Activated T-helper 17 cell treated with anti-CD3 and anti-CD28 coated beads, Interleukin-2, amount 50 U/mL, for 72 hours (primary cell): ENCODE results near the gene MAN1C1. TPM values are rescaled to one million over a fixed set of nuclear protein-coding genes. Genes with fewer than 3 reads are reported as not detected.

Experiments
- ATAC-seq: fragments of 150-1000 bp; cut with Tn5 transposase; replicated peaks from 2 replicates; pipeline ENCODE4 v1.10.0; 2021; ENCODE audit warnings: mild to moderate bottlenecking, moderate library complexity
- H3K27ac Mint-ChIP-seq: one replicate; pipeline ENCODE4 v1.8.0; 2022; ENCODE audit warnings: mixed read lengths
- H3K27me3 Mint-ChIP-seq: one replicate; pipeline ENCODE4 v1.8.0; 2022; ENCODE audit warnings: mixed read lengths
- H3K36me3 Mint-ChIP-seq: one replicate; pipeline ENCODE4 v1.8.0; 2022; ENCODE audit warnings: low read depth, mild to moderate bottlenecking, mixed read lengths
- H3K4me1 Mint-ChIP-seq: one replicate; pipeline ENCODE4 v1.8.0; 2022; ENCODE audit warnings: mixed read lengths
- H3K4me3 Mint-ChIP-seq: one replicate; pipeline ENCODE4 v1.8.0; 2022; ENCODE audit warnings: mild to moderate bottlenecking, mixed read lengths
- H3K9me3 Mint-ChIP-seq: one replicate; pipeline ENCODE4 v1.8.0; 2022; ENCODE audit warnings: mixed read lengths
- total RNA-seq, 2 donors: library from RNA; stranded (reverse); gene quantifications; one replicate each; pipeline ENCODE4 v1.2.3, GENCODE V29; 2022

MAN1C1 gene
- total RNA-seq, 2 donors from 2014 or later: 6.2 to 7.7 TPM

DNA sequence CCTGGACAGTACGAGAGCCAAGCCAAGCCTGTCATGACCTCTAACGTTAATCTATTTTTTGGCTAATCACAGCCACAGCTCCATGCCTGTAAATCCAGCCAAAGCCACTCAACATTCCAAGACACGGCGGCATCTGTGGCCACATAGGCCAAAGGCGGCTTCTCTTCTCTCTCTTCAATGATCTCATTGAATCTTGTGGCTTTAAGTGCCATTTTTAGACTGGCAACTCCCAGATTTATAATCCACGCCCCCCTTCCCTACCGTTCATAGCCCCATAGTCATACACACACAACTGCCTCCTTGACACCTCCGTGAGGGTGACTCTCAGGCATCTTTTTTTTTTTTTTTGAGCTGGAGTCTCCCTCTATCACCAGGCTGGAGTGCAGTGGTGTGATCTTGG, 177.7 kb downstream of the MAN1C1 start:
- Mint-ChIP-seq H3K27me3 (no peaks in the 10 kb centered on the region), H3K4me3 (no peak overlapping the region), H3K36me3 (no peaks in the 10 kb centered on the region), H3K4me1 (peaks cover 11% of the 10 kb centered on the region), H3K27ac (no peak overlapping the region), H3K9me3 (no peaks in the 10 kb centered on the region)
- ATAC-seq: no peak

DNA sequence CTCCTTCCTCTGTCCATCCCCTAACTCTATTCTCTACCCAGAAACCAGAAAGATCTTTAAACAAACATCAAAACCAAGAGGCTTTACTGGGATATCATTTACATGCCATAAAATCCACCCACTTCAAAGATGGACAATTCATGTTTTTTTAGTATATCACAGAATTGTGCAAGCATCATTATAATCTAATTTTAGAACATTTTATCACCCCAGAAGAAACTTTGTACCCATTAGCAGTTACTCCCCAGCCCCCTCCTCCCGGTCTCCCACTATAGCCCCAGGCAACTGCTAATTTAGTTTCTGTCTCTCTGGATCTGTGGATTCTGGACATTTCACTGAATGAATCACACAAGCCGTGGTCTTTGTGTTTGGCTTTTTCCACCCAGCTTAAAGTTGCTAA, 178.6 kb downstream of the MAN1C1 start:
- peaks cover 11% of the 10 kb centered on the region for H3K4me1 Mint-ChIP-seq
- no peaks in the 10 kb centered on the region for H3K36me3 Mint-ChIP-seq
- ATAC-seq: no peak
- H3K9me3 Mint-ChIP-seq: no peaks in the 10 kb centered on the region
- no peaks in the 10 kb centered on the region for H3K27me3 Mint-ChIP-seq
- H3K27ac Mint-ChIP-seq: no peak overlapping the region
- H3K4me3 Mint-ChIP-seq: no peak overlapping the region

DNA sequence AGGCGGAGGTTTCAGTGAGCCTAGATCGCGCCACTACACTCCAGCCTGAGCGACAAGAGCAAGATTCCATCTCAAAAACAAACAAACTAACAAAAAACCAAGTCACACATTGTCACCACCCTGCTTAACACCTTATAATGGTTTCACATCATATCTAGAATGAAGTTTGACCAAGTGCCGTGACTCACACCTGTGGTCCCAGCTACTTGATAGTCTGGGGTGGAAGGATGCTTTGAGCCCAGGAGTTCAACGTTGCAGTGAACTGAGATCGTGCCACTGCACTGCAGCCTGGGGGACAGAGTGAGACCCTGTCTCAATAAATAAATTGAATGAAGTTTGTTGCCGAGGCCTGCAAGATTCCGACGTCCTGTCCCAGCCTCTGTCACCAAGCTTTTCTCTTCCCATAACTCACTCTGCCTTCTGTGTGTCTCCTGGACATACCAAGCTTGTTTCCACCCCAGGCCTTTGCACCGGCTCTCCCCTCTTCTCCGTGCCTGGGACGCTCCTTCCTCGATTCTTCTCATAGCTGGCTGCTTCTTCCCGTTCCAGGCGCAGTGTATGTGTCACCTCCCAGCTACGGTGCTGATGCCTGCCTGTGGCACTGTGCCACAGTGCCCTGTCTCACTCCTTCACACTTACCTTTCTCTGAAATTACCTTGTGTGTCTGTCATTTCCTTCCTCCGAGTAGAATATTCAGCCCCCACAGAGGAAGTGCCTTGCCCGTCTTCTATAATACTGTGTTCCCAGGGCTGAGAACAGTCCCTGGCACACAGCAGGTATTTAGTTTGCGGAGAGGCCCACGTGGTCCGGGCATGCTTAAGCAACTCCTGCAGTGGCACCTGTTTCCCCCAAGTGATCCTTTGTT, 179.6 kb downstream of the MAN1C1 start:
- no peaks in the 10 kb centered on the region for H3K27me3 Mint-ChIP-seq
- peak overlapping the region; percentile 61 for H3K4me3 Mint-ChIP-seq
- H3K4me1 Mint-ChIP-seq: peaks cover 11% of the 10 kb centered on the region
- peak overlapping the region; percentile 47 for H3K27ac Mint-ChIP-seq
- peak; percentile 76 for ATAC-seq
- H3K36me3 Mint-ChIP-seq: no peaks in the 10 kb centered on the region
- no peaks in the 10 kb centered on the region for H3K9me3 Mint-ChIP-seq

DNA sequence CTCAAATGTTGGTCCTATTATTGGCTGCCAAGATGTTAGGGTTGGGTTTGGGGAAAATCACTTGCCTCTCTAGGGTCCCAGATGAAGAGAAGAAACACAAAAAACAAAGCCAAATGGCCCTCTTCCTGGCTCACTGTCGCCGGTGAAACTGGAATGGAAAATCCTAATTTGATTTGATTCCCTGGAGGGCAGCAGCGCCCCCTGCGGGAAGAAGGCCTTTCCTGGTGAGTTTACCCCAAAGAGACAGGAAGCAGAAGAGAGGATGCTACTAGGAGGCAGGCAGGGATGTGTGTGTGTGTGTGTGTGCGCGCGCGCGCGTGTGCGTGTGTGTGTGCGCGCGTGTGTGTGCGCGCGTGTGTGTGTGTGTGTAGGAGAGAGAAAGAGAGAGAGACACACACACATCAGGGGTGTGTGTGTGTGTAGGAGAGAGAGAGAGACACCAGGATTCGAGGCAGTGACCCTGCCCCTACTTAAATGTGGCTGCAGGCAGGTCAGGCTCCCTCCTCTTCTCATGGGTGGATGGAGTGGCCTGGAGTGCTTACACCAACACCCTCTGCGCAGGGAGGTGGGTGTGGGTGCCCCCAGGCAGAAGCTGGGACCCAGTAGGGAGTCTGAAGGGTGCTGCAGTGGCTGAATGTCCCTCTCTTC, 180.3 kb downstream of the MAN1C1 start:
- H3K36me3 Mint-ChIP-seq: no peaks in the 10 kb centered on the region
- H3K4me1 Mint-ChIP-seq: peaks cover 11% of the 10 kb centered on the region
- peak; percentile 59 for ATAC-seq

DNA sequence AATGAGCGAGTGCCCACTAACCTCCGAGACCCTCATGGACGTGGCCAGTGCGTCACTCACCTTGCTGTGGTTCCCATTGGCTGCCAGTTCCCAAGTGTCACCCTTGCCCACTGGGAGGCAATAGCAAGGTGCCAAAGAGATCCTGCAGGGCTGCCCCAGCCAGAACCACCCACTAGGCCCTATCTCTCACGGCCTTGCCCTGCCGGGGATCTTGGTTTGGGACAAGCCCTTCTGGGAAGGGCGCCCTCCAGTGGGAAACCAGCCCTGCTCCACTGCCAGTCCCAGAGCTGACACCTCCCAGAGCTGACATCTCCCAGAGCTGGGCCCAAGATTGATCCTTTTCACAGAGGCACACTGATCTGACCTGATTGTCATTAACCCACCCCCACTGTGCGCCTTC, 181.3 kb downstream of the MAN1C1 start:
- Mint-ChIP-seq H3K4me1 (peaks cover 20% of the 10 kb centered on the region), H3K9me3 (no peaks in the 10 kb centered on the region), H3K27ac (peak overlapping the region; percentile 21), H3K36me3 (no peaks in the 10 kb centered on the region), H3K27me3 (no peaks in the 10 kb centered on the region), H3K4me3 (peak overlapping the region; percentile 61)
- no peak for ATAC-seq

More for the DNA sequence above, 180.3 kb downstream of the MAN1C1 start:
- no peaks in the 10 kb centered on the region for H3K9me3 Mint-ChIP-seq
- H3K27me3 Mint-ChIP-seq: no peaks in the 10 kb centered on the region
- H3K27ac Mint-ChIP-seq: peak overlapping the region; percentile 47
- H3K4me3 Mint-ChIP-seq: peak overlapping the region; percentile 61

DNA sequence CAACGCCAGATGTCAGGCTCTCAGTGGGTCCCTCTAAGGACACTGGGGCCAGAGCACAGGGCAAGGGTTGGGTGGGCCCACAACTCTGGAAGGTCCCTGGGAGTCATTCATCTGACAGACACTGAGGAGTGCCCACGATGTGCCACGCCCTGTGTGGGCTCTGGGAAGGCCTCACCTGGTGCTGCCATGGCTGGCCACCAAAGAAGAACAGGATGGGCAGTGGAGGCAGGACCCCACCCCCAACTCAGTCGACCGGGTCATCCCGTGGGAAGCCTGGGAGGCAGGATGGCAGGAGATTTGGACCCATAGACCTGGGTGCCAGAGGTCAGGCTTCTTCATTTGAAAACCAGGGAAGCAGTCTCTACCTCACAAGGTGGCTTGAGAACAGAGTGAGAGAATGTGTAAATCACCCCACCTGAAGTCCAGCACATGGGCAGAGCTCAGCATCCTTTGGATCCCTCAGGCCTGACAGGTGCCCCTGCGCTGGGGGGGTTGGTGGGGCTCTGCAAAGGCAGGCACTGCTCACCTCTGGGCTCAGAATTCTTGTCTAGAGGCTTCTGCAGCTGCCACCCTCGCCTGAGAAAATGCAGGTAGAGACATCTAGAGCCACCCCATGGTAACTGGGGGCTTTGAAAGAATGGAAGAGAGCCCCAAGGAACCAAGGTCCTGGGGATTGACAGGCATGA, 182.2 kb downstream of the MAN1C1 start:
- H3K36me3 Mint-ChIP-seq: no peaks in the 10 kb centered on the region
- ATAC-seq: no peak
- peaks cover 21% of the 10 kb centered on the region for H3K4me1 Mint-ChIP-seq
- H3K9me3 Mint-ChIP-seq: no peaks in the 10 kb centered on the region
- H3K27me3 Mint-ChIP-seq: no peaks in the 10 kb centered on the region
- H3K4me3 Mint-ChIP-seq: peak overlapping the region; percentile 61
- peak overlapping the region; percentile 36 for H3K27ac Mint-ChIP-seq

DNA sequence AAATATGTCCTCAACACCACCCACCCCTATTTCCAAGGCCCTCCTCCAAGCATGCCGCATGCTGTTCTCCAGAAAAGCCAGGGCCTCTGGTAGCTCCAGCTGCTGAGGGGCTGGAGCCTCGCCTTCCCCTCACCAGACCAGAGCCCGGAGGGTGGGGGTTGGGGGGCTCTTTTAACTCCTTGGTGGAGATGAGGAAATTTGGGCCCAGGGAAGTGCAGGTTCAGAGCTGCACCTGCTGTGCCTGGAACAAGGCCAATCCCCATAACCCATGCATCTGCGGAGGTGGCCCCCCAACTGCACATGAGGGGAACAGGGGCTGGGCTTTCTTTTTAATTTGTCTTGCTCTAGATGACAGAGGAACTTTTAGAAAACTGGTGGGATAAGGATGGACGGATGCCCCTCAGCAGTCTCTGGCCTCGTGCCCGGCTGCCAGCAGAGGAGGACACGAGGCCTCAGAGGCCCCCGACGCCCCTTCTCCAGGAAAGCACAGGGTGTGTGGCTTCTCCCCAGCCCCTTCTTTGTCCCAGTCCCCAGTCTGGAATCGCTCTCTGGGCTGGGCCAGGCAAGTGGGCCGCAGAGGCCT, 182.9 kb downstream of the MAN1C1 start:
- peak overlapping the region; percentile 36 for H3K27ac Mint-ChIP-seq
- H3K4me3 Mint-ChIP-seq: peak overlapping the region; percentile 61
- H3K9me3 Mint-ChIP-seq: no peaks in the 10 kb centered on the region
- ATAC-seq: no peak
- H3K27me3 Mint-ChIP-seq: no peaks in the 10 kb centered on the region
- H3K4me1 Mint-ChIP-seq: peaks cover 26% of the 10 kb centered on the region
- H3K36me3 Mint-ChIP-seq: no peaks in the 10 kb centered on the region

DNA sequence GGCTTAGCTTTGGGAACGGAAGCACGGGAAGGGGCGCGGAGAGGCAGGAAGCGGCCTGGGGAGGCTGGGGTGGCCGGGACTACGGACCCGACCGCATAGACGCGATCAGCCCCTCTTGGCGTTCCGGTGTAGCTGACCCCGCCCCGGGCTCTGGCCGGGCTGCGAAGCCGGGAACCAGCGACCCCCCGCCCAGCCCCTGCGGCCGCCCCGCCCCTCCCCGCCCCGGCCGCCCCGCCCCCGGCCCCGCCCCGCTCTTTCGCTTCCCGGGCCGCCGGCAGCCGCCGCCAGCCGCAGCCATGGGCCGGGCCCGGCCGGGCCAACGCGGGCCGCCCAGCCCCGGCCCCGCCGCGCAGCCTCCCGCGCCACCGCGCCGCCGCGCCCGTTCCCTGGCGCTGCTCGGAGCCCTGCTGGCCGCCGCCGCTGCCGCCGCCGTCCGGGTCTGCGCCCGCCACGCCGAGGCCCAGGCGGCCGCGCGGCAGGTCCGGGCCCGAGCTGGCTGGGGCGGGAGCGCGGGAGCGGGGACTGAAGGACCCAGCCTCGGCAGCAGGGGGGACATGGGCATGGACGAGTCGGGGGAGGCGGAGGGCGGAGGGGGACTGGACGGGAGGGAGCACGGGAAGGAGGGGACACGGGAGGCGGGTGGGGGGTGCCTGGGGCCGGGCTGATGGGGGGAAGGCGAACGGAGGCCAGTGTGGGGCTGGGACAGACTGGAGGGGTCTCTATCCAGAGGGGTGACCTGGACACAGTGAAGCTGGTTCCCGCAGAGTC, 183.5 kb downstream of the MAN1C1 start, which contains the start of gene SELENON:
Gene SELENON, plus strand, starts transcription at position 259 of the 768 bp plus-strand sequence. Its CDS starts 38 bp downstream, at position 297.
- Mint-ChIP-seq H3K36me3 (no peaks in the 10 kb centered on the region), H3K27ac (peak within 1 kb of the TSS; percentile 76), H3K4me3 (peak within 1 kb of the TSS; percentile 75), H3K4me1 (peaks cover 26% of the 10 kb centered on the region), H3K27me3 (no peaks in the 10 kb centered on the region), H3K9me3 (no peaks in the 10 kb centered on the region)
- ATAC-seq: peak; percentile 35

DNA sequence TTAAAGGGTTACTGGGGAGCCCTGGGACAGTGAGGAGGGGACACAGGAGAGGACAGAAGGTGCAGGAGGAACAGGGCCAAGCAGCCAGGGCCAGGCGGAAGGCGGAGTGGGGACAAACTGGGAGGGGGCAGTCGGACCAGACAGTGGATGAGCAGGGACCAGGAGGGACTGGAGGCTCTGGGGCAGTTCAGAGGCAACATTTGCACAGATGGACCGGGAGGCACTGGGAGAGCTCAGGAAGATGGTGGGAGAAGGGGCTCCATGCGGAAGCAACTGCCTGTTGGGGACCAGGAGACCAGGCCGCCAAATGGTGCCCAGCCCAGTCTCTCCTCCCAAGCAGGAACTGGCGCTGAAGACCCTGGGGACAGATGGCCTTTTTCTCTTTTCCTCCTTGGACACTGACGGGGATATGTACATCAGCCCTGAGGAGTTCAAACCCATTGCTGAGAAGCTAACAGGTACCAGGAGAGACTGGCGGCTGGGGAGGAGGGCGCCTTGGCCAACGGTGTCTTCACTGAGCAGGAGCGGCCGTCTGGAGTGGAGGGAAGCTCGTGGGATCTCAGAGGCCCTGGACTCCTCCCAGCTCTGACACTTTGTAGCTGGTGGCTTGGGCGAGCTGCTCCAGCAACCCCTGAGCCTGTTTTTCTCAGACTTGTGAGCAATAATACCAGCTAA, 184.2 kb downstream of the MAN1C1 start:
- Mint-ChIP-seq H3K9me3 (no peaks in the 10 kb centered on the region), H3K27ac (peak overlapping the region; percentile 76), H3K4me1 (peaks cover 26% of the 10 kb centered on the region), H3K4me3 (peak overlapping the region; percentile 75), H3K27me3 (no peaks in the 10 kb centered on the region), H3K36me3 (no peaks in the 10 kb centered on the region)
- ATAC-seq: no peak

DNA sequence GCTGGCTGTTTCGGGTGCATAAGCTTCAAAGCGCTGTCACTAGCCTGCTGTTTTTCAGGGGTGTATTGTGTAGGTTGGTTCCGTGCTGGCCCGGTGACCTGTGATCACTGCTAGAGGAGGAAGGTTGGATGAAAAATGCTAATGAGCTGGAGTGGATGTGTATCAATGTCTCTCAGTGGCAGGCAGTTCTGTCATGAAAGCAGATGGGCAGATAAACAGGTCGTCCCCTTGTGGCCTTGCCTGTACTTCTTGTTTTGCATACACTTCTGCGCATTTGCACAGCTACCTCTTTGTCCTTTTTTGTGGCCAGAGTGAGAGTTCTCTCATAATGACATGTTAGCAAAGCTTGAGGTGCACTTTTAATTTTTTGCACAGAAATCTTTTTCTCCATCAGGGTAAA, 186.3 kb downstream of the MAN1C1 start:
- no peaks in the 10 kb centered on the region for H3K9me3 Mint-ChIP-seq
- H3K27me3 Mint-ChIP-seq: no peaks in the 10 kb centered on the region
- no peak overlapping the region for H3K27ac Mint-ChIP-seq
- no peaks in the 10 kb centered on the region for H3K36me3 Mint-ChIP-seq
- ATAC-seq: peak; percentile 52
- peak overlapping the region; percentile 7 for H3K4me3 Mint-ChIP-seq
- H3K4me1 Mint-ChIP-seq: peaks cover 15% of the 10 kb centered on the region

DNA sequence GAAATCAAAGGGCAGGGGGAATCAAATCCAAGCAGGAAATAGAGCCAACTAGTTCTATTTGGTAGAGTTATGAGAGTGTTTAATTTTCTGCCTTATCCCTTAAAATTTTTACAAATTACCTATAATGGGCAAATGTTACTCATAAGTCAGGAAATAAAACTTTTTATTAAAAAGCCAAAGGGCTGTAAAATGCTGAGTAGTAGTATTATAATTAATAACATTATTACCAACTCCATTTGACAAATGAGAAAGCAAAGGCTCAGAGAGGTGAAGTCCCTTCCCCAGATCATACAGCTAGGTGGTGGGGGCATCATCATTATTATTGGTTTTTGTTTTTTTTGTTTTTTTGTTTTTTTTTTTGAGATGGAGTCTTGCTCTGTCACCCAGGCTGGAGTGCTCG, 186.8 kb downstream of the MAN1C1 start:
- ATAC-seq: no peak
- no peak overlapping the region for H3K27ac Mint-ChIP-seq

DNA sequence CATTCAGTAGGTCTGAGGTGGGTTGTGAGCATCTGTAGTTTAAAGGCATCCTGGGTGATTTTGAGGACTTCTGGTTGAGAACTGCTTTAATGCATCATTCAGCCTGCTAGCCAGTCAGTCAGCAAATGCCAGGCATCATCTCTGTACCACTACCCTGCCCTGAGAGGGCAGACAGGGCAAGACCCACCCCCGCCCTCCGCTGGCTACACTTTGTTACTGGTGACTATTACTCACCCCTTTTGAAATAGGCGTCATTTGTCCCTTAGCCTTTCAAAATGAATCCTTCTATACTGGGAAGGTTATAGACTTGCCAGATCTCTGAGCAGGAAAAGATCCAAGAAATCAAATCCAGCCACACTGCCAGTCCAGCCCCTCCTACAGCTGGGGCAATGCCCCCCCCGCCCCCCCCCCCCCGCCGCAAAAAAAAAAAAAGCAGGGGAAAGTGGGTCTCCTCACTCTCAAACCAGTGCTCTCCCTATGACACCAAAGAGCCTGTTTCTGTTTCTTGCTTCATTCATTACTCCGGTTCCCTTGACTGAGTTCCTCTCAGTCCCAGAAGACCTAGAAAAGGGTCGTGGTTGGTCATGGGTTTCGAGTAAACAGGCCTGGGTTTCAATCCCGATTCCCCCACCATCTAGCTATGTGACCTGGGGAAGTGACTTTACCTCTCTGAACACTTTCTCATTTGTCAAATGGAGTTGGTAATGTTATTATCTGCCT, 187.8 kb downstream of the MAN1C1 start:
- Mint-ChIP-seq H3K27me3 (no peaks in the 10 kb centered on the region), H3K36me3 (peaks cover under 1% of the 10 kb centered on the region), H3K4me1 (peaks cover 15% of the 10 kb centered on the region), H3K4me3 (peak overlapping the region; percentile 21), H3K27ac (no peak overlapping the region), H3K9me3 (no peaks in the 10 kb centered on the region)
- peak; percentile 68 for ATAC-seq

More for the DNA sequence above, 186.8 kb downstream of the MAN1C1 start:
- H3K27me3 Mint-ChIP-seq: no peaks in the 10 kb centered on the region
- H3K9me3 Mint-ChIP-seq: no peaks in the 10 kb centered on the region
- no peaks in the 10 kb centered on the region for H3K36me3 Mint-ChIP-seq
- H3K4me3 Mint-ChIP-seq: peak overlapping the region; percentile 7
- peaks cover 15% of the 10 kb centered on the region for H3K4me1 Mint-ChIP-seq
